CD4-positive, alpha-beta memory T cell (primary cell): ENCODE measurements around the gene ELFN1. TPM values are rescaled to one million over a fixed set of nuclear protein-coding genes. Genes with fewer than 3 reads are reported as not detected.

ENCODE experiments used
- CTCF ChIA-PET: fragments of 350-600 bp; sonication (Branson Sonifier 250); formaldehyde crosslinking; loops from one replicate; lab custom pipeline; 2021; ENCODE audit warnings: inconsistent platforms; ENCODE audit not compliant: partially characterized antibody; lab: Charles Lee
- POLR2A ChIA-PET: fragments of 350-600 bp; sonication (Branson Sonifier 250); formaldehyde crosslinking; loops from one replicate; lab custom pipeline; 2021; ENCODE audit not compliant: partially characterized antibody; lab: Charles Lee
- DNase-seq, 5 donors: peaks; one replicate each; pipeline versions ENCODE4 v3.0.0 to v3.0.0-alpha.2; 2020 to 2022; ENCODE audit warnings: mixed read lengths in 1 of 5
- H3K27ac ChIP-seq: one replicate; pipeline ENCODE4 v1.7.0; 2013; ENCODE audit warnings: low read depth, low read length
- H3K27me3 ChIP-seq: 2 replicates; pipeline ENCODE4 v1.7.0; 2013; ENCODE audit warnings: mild to moderate bottlenecking, low read length, moderate library complexity; ENCODE audit not compliant: insufficient read depth
- H3K36me3 ChIP-seq: 2 replicates; pipeline ENCODE4 v1.7.0; 2013; ENCODE audit warnings: mild to moderate bottlenecking, low read length, moderate library complexity; ENCODE audit not compliant: insufficient read depth
- H3K4me1 ChIP-seq: 2 replicates; pipeline ENCODE4 v1.7.0; 2013; ENCODE audit warnings: mild to moderate bottlenecking, low read length, moderate library complexity; ENCODE audit not compliant: insufficient read depth
- H3K4me3 ChIP-seq, 2 donors: one replicate each; pipeline ENCODE4 v1.7.0; 2013; ENCODE audit warnings: low read length in 2 of 2, mild to moderate bottlenecking in 1 of 2
- H3K9me3 ChIP-seq, 2 donors: one replicate each; pipeline ENCODE4 v1.7.0; 2013; ENCODE audit warnings: low read length in 2 of 2, control low read depth in 1 of 2; ENCODE audit not compliant: control insufficient read depth in 1 of 2
- H3K27ac Mint-ChIP-seq, 7 donors: one replicate each; pipeline ENCODE4 v1.8.0; 2020 to 2021; ENCODE audit warnings: mixed read lengths in 7 of 7, mild to moderate bottlenecking in 6 of 7, inconsistent platforms in 3 of 7, moderate library complexity in 3 of 7
- H3K27me3 Mint-ChIP-seq, 2 donors: one replicate each; pipeline ENCODE4 v1.8.0; 2020 to 2021; ENCODE audit warnings: mixed read lengths in 2 of 2
- H3K36me3 Mint-ChIP-seq, 2 donors: one replicate each; pipeline ENCODE4 v1.8.0; 2020 to 2021; ENCODE audit warnings: mixed read lengths in 2 of 2, inconsistent platforms in 1 of 2, mild to moderate bottlenecking in 1 of 2
- H3K4me1 Mint-ChIP-seq, 4 donors: one replicate each; pipeline ENCODE4 v1.8.0; 2020 to 2021; ENCODE audit warnings: mixed read lengths in 4 of 4, mild to moderate bottlenecking in 1 of 4
- H3K4me3 Mint-ChIP-seq, 8 donors: one replicate each; pipeline ENCODE4 v1.8.0; 2020 to 2021; ENCODE audit warnings: mixed read lengths in 8 of 8, mild to moderate bottlenecking in 7 of 8, moderate library complexity in 6 of 8, inconsistent platforms in 3 of 8
- H3K9me3 Mint-ChIP-seq, 8 donors: one replicate each; pipeline ENCODE4 v1.8.0; 2020 to 2021; ENCODE audit warnings: mixed read lengths in 8 of 8, mild to moderate bottlenecking in 5 of 8, inconsistent platforms in 3 of 8, moderate library complexity in 1 of 8
- intact Hi-C: fragments of 100-400 bp; cut with micrococcal nuclease; formaldehyde crosslinking; loops from one replicate; pipeline ENCODE4 v1.15.1; 2023
- polyA plus RNA-seq, 2 donors: library from polyadenylated mRNA; unstranded; fragments of 300-500 nt; fragmentation: Illumina TruSeq; gene quantifications; one replicate each; pipeline ENCODE4 v1.2.3, GENCODE V29; 2021
- total RNA-seq, 2 experiments: library from RNA; stranded (reverse); gene quantifications; one replicate each; pipeline ENCODE4 v1.2.3, GENCODE V29; 2021

The ELFN1 gene
- total and polyA plus RNA-seq, 4 experiments from 2014 or later, result 0.12 TPM; not detected in 3

- Mint-ChIP-seq H3K4me3 (no peak overlapping the region), H3K9me3 (peaks cover 0 to 20% (median 9%) of the 10 kb centered on the region in 8 donors), H3K36me3 (peaks cover 0 to 5% of the 10 kb centered on the region in 2 donors), H3K4me1 (peaks cover 0 to 4% (median 0%) of the 10 kb centered on the region in 4 donors), H3K27me3 (peaks cover 10 to 11% of the 10 kb centered on the region in 2 donors), H3K27ac (no peak overlapping the region)
- Histone ChIP-seq H3K9me3 (no peaks in the 10 kb centered on the region), H3K4me1 (no peaks in the 10 kb centered on the region), H3K27ac (no peak overlapping the region), H3K27me3 (no peaks in the 10 kb centered on the region), H3K36me3 (no peaks in the 10 kb centered on the region), H3K4me3 (no peak overlapping the region)
- ChIA-PET POLR2A (no interaction called here), CTCF (no interaction called here)
- no peak for DNase-seq
- intact Hi-C loops, result no loop called here
Observed at GRCh38 chr7:1787241-1787640, 117.2 kb downstream of the ELFN1 start.

DNA sequence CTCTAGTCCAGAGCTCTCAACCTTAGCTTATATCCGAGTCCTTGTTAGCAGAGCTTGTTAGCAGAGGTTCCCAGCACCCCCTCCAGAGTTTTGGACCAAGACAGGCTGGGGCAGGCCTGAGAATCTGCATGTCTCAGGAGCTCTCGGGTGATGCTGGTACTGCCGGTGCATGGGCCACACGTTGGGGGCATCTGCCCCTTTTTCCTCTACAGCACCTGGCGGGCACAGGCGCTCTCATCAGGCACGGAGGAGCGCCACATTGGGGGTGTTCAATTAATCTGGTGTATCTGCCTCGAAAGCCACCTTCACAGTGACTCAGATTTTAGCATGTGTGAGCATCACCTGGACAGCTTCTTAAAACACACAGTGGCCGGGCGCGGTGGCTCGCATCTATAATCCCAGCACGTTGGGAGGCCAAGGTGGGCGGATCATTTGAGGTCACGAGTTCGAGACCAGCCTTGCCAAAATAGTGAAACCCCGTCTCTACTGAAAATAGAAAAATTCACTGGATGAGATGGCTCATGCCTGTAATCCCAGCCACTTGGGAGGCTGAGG lies 117.7 kb downstream of the ELFN1 start:
- Mint-ChIP-seq H3K27ac (no peak overlapping the region), H3K4me1 (peaks cover 0 to 4% (median 0%) of the 10 kb centered on the region in 4 donors), H3K36me3 (peaks cover 0 to 5% of the 10 kb centered on the region in 2 donors), H3K4me3 (no peak overlapping the region), H3K9me3 (peaks cover 0 to 25% (median 11%) of the 10 kb centered on the region in 8 donors), H3K27me3 (peaks cover 11 to 12% of the 10 kb centered on the region in 2 donors)
- DNase-seq, result no peak
- no peaks in the 10 kb centered on the region for H3K9me3 ChIP-seq
- intact Hi-C loops, result no loop called here
- POLR2A ChIA-PET, result no interaction called here
- H3K27ac ChIP-seq, result no peak overlapping the region
- H3K4me1 ChIP-seq, result no peaks in the 10 kb centered on the region
- no peak overlapping the region for H3K4me3 ChIP-seq
- H3K27me3 ChIP-seq, result no peaks in the 10 kb centered on the region
- CTCF ChIA-PET, result no interaction called here
- H3K36me3 ChIP-seq, result no peaks in the 10 kb centered on the region

DNA sequence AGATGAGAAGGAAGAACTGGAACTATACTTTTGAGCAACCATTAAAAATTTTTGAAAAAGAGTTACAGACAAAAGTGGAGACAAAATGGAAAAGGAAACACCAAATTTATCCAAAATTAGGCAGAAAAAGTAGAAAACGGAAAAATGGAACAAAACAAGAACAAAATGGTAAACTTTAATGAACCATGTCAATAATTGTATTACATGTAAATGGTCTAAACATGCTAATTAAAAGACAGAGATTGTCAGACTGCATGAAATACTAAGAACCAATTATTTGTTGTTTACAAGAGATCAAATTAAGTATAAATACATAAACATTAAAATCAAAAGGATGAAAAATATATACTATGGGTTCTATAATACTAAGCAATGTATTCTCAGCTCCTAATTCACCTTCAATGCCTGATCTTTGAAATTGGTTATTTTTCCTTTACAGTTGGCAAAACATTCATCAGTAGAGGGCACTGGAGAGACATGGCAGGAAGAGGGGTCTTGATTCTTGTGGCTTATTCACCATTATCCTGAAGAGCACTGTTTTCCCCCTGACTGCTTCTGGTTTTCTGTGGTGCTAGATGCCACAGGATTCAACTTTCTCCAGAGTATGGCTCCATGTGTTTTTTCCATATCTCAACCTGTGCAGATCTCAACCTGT lies 124.9 kb downstream of the ELFN1 start:
- intact Hi-C loops, result no loop called here
- Mint-ChIP-seq H3K9me3 (peaks cover 4 to 44% (median 29%) of the 10 kb centered on the region in 8 donors), H3K27me3 (peaks cover 10 to 17% of the 10 kb centered on the region in 2 donors), H3K36me3 (peaks cover 0 to 4% of the 10 kb centered on the region in 2 donors), H3K4me1 (no peaks in the 10 kb centered on the region), H3K27ac (no peak overlapping the region), H3K4me3 (no peak overlapping the region)
- Histone ChIP-seq H3K27ac (no peak overlapping the region), H3K27me3 (peaks cover 5% of the 10 kb centered on the region), H3K4me3 (no peak overlapping the region), H3K9me3 (no peaks in the 10 kb centered on the region), H3K36me3 (no peaks in the 10 kb centered on the region), H3K4me1 (no peaks in the 10 kb centered on the region)
- no peak for DNase-seq
- POLR2A ChIA-PET, result no interaction called here
- CTCF ChIA-PET, result interaction anchor here (0.6 kb wide), 1 partner anchor 482 kb away, joined by 3 read pairs; no protein-coding TSS in a partner anchor

Other genes starting within 250 kb of the ELFN1 start
- 1 to 10 TPM; 2.6 to 3.3 TPM for gene MICALL2, start 210.8 kb upstream of the ELFN1 start, total RNA-seq
- gene MICALL2, start 210.8 kb upstream of the ELFN1 start, polyA plus RNA-seq, result under 1 TPM in 1 of 2 donors, not detected in 1; 0.44 TPM
- 100 to 1,000 TPM; 135 to 137 TPM for gene INTS1, start 165.9 kb upstream of the ELFN1 start, total RNA-seq
- 10 to 100 TPM in 1 of 2 donors, 1 to 10 TPM in 1; 6.0 to 29.2 TPM for gene INTS1, start 165.9 kb upstream of the ELFN1 start, polyA plus RNA-seq
- gene MAFK, start 139.6 kb upstream of the ELFN1 start, total RNA-seq, result 10 to 100 TPM; 50.1 to 50.3 TPM
- 1 to 10 TPM in 1 of 2 donors, under 1 TPM in 1; 0.32 to 1.0 TPM for gene MAFK, start 139.6 kb upstream of the ELFN1 start, polyA plus RNA-seq
- gene TMEM184A, start 114.1 kb upstream of the ELFN1 start, total RNA-seq, result not detected
- not detected for gene TMEM184A, start 114.1 kb upstream of the ELFN1 start, polyA plus RNA-seq
- 10 to 100 TPM; 19.3 to 22.2 TPM for gene PSMG3, start 100.2 kb upstream of the ELFN1 start, total RNA-seq
- 10 to 100 TPM; 39.7 to 50.2 TPM for gene PSMG3, start 100.2 kb upstream of the ELFN1 start, polyA plus RNA-seq